Rectal smooth muscle tissue (tissue), 1 donor: ENCODE data around the gene SCART1.
"Not testable (repeated sequence)": the region's sequence is repeated elsewhere in the genome, so short reads cannot be mapped to it uniquely, and the experiment has no call there.

ENCODE experiments used
- H3K27ac ChIP-seq: one replicate; pipeline ENCODE4 v1.7.0; 2013; ENCODE audit warnings: low read depth, low read length, inconsistent platforms
- H3K27me3 ChIP-seq: one replicate; pipeline ENCODE4 v1.7.0; 2013; ENCODE audit warnings: low read length; ENCODE audit not compliant: control insufficient read depth, insufficient read depth
- H3K36me3 ChIP-seq: one replicate; pipeline ENCODE4 v1.7.0; 2013; ENCODE audit warnings: low read length; ENCODE audit not compliant: control insufficient read depth, insufficient read depth
- H3K4me1 ChIP-seq: one replicate; pipeline ENCODE4 v1.7.0; 2013; ENCODE audit warnings: low read length; ENCODE audit not compliant: control insufficient read depth, insufficient read depth
- H3K4me3 ChIP-seq: one replicate; pipeline ENCODE4 v1.7.0; 2013; ENCODE audit warnings: low read length
- H3K9ac ChIP-seq: one replicate; pipeline ENCODE4 v1.7.0; 2013; ENCODE audit warnings: low read length

Gene SCART1

GRCh38 chr10:133461841-133462240 is 8.1 kb downstream of the SCART1 start:
- no peak overlapping the region for H3K9ac ChIP-seq
- no peaks in the 10 kb centered on the region for H3K27me3 ChIP-seq
- no peak overlapping the region for H3K4me3 ChIP-seq
- no peaks in the 10 kb centered on the region for H3K4me1 ChIP-seq
- no peaks in the 10 kb centered on the region for H3K36me3 ChIP-seq
- H3K27ac ChIP-seq, result no peak overlapping the region

- H3K4me3 ChIP-seq, result no peak overlapping the region
- H3K27ac ChIP-seq, result no peak overlapping the region
- H3K36me3 ChIP-seq, result no peaks in the 10 kb centered on the region
- no peaks in the 10 kb centered on the region for H3K4me1 ChIP-seq
- no peaks in the 10 kb centered on the region for H3K27me3 ChIP-seq
- H3K9ac ChIP-seq, result no peak overlapping the region
Observed at GRCh38 chr10:133462512-133463305, 9.0 kb downstream of the SCART1 start.

- no peaks in the 10 kb centered on the region for H3K4me1 ChIP-seq
- H3K4me3 ChIP-seq, result no peak overlapping the region
- H3K36me3 ChIP-seq, result no peaks in the 10 kb centered on the region
- H3K27ac ChIP-seq, result no peak overlapping the region
- H3K27me3 ChIP-seq, result no peaks in the 10 kb centered on the region
- H3K9ac ChIP-seq, result no peak overlapping the region
Observed at GRCh38 chr10:133464582-133465031, 10.9 kb downstream of the SCART1 start.

GRCh38 chr10:133465191-133465949 is 11.6 kb downstream of the SCART1 start:
- H3K36me3 ChIP-seq, result no peaks in the 10 kb centered on the region
- no peak overlapping the region for H3K27ac ChIP-seq
- no peak overlapping the region for H3K9ac ChIP-seq
- no peaks in the 10 kb centered on the region for H3K4me1 ChIP-seq
- no peak overlapping the region for H3K4me3 ChIP-seq
- H3K27me3 ChIP-seq, result no peaks in the 10 kb centered on the region

- no peak overlapping the region for H3K9ac ChIP-seq
- no peaks in the 10 kb centered on the region for H3K27me3 ChIP-seq
- H3K4me3 ChIP-seq, result no peak overlapping the region
- no peaks in the 10 kb centered on the region for H3K4me1 ChIP-seq
- H3K27ac ChIP-seq, result no peak overlapping the region
- no peaks in the 10 kb centered on the region for H3K36me3 ChIP-seq
Observed at GRCh38 chr10:133465950-133466474, 12.3 kb downstream of the SCART1 start.

GRCh38 chr10:133466683-133467275 is 13.0 kb downstream of the SCART1 start:
- Histone ChIP-seq H3K4me1 (no peaks in the 10 kb centered on the region), H3K27me3 (no peaks in the 10 kb centered on the region), H3K4me3 (no peak overlapping the region), H3K9ac (no peak overlapping the region), H3K36me3 (no peaks in the 10 kb centered on the region), H3K27ac (no peak overlapping the region)

- H3K27ac ChIP-seq, result no peak overlapping the region
- no peak overlapping the region for H3K9ac ChIP-seq
- H3K4me3 ChIP-seq, result no peak overlapping the region
- no peaks in the 10 kb centered on the region for H3K36me3 ChIP-seq
- no peaks in the 10 kb centered on the region for H3K27me3 ChIP-seq
- H3K4me1 ChIP-seq, result no peaks in the 10 kb centered on the region
Observed at GRCh38 chr10:133467286-133467911, 13.7 kb downstream of the SCART1 start.

- H3K27ac ChIP-seq, H3K36me3 ChIP-seq, H3K4me1 ChIP-seq, H3K4me3 ChIP-seq, H3K9ac ChIP-seq, H3K27me3 ChIP-seq: not testable (repeated sequence)
Observed at GRCh38 chr10:133469205-133469604, 15.5 kb downstream of the SCART1 start.

- H3K36me3 ChIP-seq, result no peaks in the 10 kb centered on the region
- H3K27ac ChIP-seq, result no peak overlapping the region
- no peak overlapping the region for H3K9ac ChIP-seq
- H3K4me3 ChIP-seq, result no peak overlapping the region
- no peaks in the 10 kb centered on the region for H3K4me1 ChIP-seq
- H3K27me3 ChIP-seq, result no peaks in the 10 kb centered on the region
Observed at GRCh38 chr10:133471300-133472109, 17.8 kb downstream of the SCART1 start.

- Histone ChIP-seq H3K36me3 (no peaks in the 10 kb centered on the region), H3K4me3 (no peak overlapping the region), H3K9ac (no peak overlapping the region), H3K27ac (no peak overlapping the region), H3K27me3 (no peaks in the 10 kb centered on the region), H3K4me1 (no peaks in the 10 kb centered on the region)
Observed at GRCh38 chr10:133473270-133473669, 19.5 kb downstream of the SCART1 start.

- Histone ChIP-seq H3K36me3 (no peaks in the 10 kb centered on the region), H3K27ac (no peak overlapping the region), H3K4me3 (no peak overlapping the region), H3K27me3 (no peaks in the 10 kb centered on the region), H3K4me1 (no peaks in the 10 kb centered on the region), H3K9ac (no peak overlapping the region)
Observed at GRCh38 chr10:133474027-133474426, 20.3 kb downstream of the SCART1 start.
